GM23338 (cell line): Measurements from ENCODE around the gene MPST.

Experiments used
- CREB1 ChIP-seq: fragments of 250-450 bp; sonication (Bioruptor Pico); IDR thresholded peaks from 2 replicates; pipeline ENCODE4 v1.5.0; 2020; ENCODE audit warnings: low read depth, mild to moderate bottlenecking, moderate library complexity
- ETS1 ChIP-seq: IDR thresholded peaks from 2 replicates; pipeline ENCODE4 v1.6.1; 2016; ENCODE audit warnings: antibody characterized with exemption
- EZH2 ChIP-seq: fragments of 200-600 bp; sonication (generic); IDR thresholded peaks from one replicate; pipeline ENCODE4 v1.8.0; 2017; ENCODE audit warnings: antibody characterized with exemption, mild to moderate bottlenecking, low read depth; ENCODE audit not compliant: unreplicated experiment
- EZH2phosphoT487 ChIP-seq: fragments of 200-600 bp; sonication (generic); IDR thresholded peaks from one replicate; pipeline ENCODE4 v1.8.1; 2018; ENCODE audit warnings: antibody characterized with exemption; ENCODE audit not compliant: unreplicated experiment
- POLR2AphosphoS5 ChIP-seq: IDR thresholded peaks from 2 replicates; pipeline ENCODE4 v1.6.1; 2016; ENCODE audit warnings: antibody characterized with exemption, low read depth
- STAT1 ChIP-seq: IDR thresholded peaks from one replicate; pipeline ENCODE4 v1.6.1; 2016; ENCODE audit warnings: antibody characterized with exemption; ENCODE audit not compliant: unreplicated experiment
- TF ChIP-seq, protein P1 (sequence below), 2 experiments: fragments of 200-600 bp in 1 of 2; sonication (generic) in 1 of 2; conservative IDR thresholded peaks; 2 replicates each; pipeline versions ENCODE4 v1.5.1 to v1.6.1; 2016 to 2017; ENCODE audit warnings: antibody characterized with exemption in 2 of 2, low read depth in 2 of 2, mild to moderate bottlenecking in 2 of 2, moderate library complexity in 1 of 2
- TF ChIP-seq, protein P2 (sequence below): IDR thresholded peaks from one replicate; pipeline ENCODE4 v1.6.1; 2018; ENCODE audit warnings: antibody characterized with exemption; ENCODE audit not compliant: unreplicated experiment

DNA sequence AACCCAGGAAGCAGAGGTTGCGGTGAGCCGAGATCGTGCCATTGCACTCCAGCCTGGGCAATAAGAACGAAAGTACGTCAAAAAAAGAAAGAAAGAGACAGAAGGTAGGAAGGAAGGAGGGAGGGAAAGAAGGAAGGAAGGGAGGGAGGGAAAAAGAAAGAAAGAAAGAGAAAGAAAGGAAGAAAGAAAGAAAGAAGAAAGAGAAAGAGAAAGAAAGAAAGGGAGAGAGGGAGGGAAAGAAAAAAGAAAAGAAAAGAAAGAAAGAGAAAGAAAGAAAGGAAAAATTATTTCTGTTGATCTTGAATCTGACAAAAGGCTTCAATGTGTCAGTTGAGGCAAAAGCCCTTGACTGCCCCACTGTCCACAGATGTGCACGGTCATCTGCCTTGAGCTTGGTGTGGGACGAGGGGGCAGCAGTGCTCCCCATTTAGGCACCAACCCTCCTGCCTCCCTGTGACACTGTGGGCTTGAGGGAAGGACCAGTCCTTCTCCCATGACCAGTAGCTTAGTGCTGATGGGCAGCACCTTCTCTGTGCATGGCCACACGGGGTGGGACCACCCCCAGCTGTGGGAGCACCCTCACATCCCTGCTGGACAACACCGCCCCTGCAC, 56.4 kb downstream of the MPST start:
- TF ChIP-seq, protein P1, sequence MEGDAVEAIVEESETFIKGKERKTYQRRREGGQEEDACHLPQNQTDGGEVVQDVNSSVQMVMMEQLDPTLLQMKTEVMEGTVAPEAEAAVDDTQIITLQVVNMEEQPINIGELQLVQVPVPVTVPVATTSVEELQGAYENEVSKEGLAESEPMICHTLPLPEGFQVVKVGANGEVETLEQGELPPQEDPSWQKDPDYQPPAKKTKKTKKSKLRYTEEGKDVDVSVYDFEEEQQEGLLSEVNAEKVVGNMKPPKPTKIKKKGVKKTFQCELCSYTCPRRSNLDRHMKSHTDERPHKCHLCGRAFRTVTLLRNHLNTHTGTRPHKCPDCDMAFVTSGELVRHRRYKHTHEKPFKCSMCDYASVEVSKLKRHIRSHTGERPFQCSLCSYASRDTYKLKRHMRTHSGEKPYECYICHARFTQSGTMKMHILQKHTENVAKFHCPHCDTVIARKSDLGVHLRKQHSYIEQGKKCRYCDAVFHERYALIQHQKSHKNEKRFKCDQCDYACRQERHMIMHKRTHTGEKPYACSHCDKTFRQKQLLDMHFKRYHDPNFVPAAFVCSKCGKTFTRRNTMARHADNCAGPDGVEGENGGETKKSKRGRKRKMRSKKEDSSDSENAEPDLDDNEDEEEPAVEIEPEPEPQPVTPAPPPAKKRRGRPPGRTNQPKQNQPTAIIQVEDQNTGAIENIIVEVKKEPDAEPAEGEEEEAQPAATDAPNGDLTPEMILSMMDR (conservative IDR thresholded peaks at IDR 0.05; ENCODE audit: low read depth in 2 of 2), result no peak
- no peak for TF ChIP-seq EZH2
- TF ChIP-seq POLR2AphosphoS5, result no peak
- TF ChIP-seq CREB1, result no peak
- no peak for TF ChIP-seq STAT1
- TF ChIP-seq ETS1, result no peak
- TF ChIP-seq, protein P2, sequence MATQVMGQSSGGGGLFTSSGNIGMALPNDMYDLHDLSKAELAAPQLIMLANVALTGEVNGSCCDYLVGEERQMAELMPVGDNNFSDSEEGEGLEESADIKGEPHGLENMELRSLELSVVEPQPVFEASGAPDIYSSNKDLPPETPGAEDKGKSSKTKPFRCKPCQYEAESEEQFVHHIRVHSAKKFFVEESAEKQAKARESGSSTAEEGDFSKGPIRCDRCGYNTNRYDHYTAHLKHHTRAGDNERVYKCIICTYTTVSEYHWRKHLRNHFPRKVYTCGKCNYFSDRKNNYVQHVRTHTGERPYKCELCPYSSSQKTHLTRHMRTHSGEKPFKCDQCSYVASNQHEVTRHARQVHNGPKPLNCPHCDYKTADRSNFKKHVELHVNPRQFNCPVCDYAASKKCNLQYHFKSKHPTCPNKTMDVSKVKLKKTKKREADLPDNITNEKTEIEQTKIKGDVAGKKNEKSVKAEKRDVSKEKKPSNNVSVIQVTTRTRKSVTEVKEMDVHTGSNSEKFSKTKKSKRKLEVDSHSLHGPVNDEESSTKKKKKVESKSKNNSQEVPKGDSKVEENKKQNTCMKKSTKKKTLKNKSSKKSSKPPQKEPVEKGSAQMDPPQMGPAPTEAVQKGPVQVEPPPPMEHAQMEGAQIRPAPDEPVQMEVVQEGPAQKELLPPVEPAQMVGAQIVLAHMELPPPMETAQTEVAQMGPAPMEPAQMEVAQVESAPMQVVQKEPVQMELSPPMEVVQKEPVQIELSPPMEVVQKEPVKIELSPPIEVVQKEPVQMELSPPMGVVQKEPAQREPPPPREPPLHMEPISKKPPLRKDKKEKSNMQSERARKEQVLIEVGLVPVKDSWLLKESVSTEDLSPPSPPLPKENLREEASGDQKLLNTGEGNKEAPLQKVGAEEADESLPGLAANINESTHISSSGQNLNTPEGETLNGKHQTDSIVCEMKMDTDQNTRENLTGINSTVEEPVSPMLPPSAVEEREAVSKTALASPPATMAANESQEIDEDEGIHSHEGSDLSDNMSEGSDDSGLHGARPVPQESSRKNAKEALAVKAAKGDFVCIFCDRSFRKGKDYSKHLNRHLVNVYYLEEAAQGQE, result no peak
- no peak for TF ChIP-seq EZH2phosphoT487
